ENCODE results near the gene SHISAL1. TPM values are rescaled to one million over a fixed set of nuclear protein-coding genes. Genes with fewer than 3 reads are reported as not detected.

Gene SHISAL1
- total RNA-seq, 2 donors from 2014 or later, result 0.42 to 0.95 TPM

GRCh38 chr22:44287741-44288140 is 25.0 kb downstream of the SHISAL1 start:
- Histone ChIP-seq H3K36me3 (ENCODE audit: control insufficient read depth, insufficient read depth, low read length) (no peaks in the 10 kb centered on the region), H3K4me1 (ENCODE audit: control insufficient read depth, insufficient read depth, low read length) (no peaks in the 10 kb centered on the region), H3K4me3 (ENCODE audit: low read length) (no peak overlapping the region), H3K9me3 (ENCODE audit: control insufficient read depth, low read length) (no peaks in the 10 kb centered on the region), H3K9ac (ENCODE audit: extremely low read depth, low read length, poor library complexity, severe bottlenecking) (no peak overlapping the region), H3K27me3 (ENCODE audit: control insufficient read depth, insufficient read depth, low read length, poor library complexity, severe bottlenecking) (no peaks in the 10 kb centered on the region), H3K27ac (ENCODE audit: low read depth, low read length) (no peak overlapping the region)
- Mint-ChIP-seq H3K27me3 (ENCODE audit: insufficient read depth) (no peaks in the 10 kb centered on the region), H3K27ac (no peak overlapping the region), H3K36me3 (ENCODE audit: low read depth) (no peaks in the 10 kb centered on the region), H3K4me1 (peaks cover 13% of the 10 kb centered on the region), H3K9me3 (no peaks in the 10 kb centered on the region), H3K4me3 (no peak overlapping the region)
- no peak for TF ChIP-seq CTCF (conservative IDR thresholded peaks at IDR 0.05)
- no peak for DNase-seq
- WGBS, 2 experiments (ENCODE audit: insufficient coverage in 1 of 2, insufficient read length in 1 of 2), result 78 to 96% methylated on average over 9 to 13 of the region's 13 CpGs

- no peak for TF ChIP-seq CTCF (conservative IDR thresholded peaks at IDR 0.05)
- H3K27ac Mint-ChIP-seq, result no peak overlapping the region
- Histone ChIP-seq H3K4me1 (ENCODE audit: control insufficient read depth, insufficient read depth, low read length) (no peaks in the 10 kb centered on the region), H3K9me3 (ENCODE audit: control insufficient read depth, low read length) (no peaks in the 10 kb centered on the region), H3K9ac (ENCODE audit: extremely low read depth, low read length, poor library complexity, severe bottlenecking) (no peak overlapping the region), H3K27ac (ENCODE audit: low read depth, low read length) (no peak overlapping the region), H3K4me3 (ENCODE audit: low read length) (no peak overlapping the region), H3K27me3 (ENCODE audit: control insufficient read depth, insufficient read depth, low read length, poor library complexity, severe bottlenecking) (no peaks in the 10 kb centered on the region), H3K36me3 (ENCODE audit: control insufficient read depth, insufficient read depth, low read length) (no peaks in the 10 kb centered on the region)
- no peak for DNase-seq
- H3K4me1 Mint-ChIP-seq, result peaks cover 10% of the 10 kb centered on the region
- no peaks in the 10 kb centered on the region for H3K36me3 Mint-ChIP-seq (ENCODE audit: low read depth)
- peaks cover 2% of the 10 kb centered on the region for H3K27me3 Mint-ChIP-seq (ENCODE audit: insufficient read depth)
- no peaks in the 10 kb centered on the region for H3K9me3 Mint-ChIP-seq
- no peak overlapping the region for H3K4me3 Mint-ChIP-seq
- WGBS, 2 experiments (ENCODE audit: insufficient coverage in 1 of 2, insufficient read length in 1 of 2), result 94 to 95% methylated on average over 3 to 10 of the region's 10 CpGs
These were observed 25.5 kb downstream of the SHISAL1 start for GRCh38 chr22:44287121-44287693.

- Histone ChIP-seq H3K36me3 (ENCODE audit: control insufficient read depth, insufficient read depth, low read length) (no peaks in the 10 kb centered on the region), H3K27ac (ENCODE audit: low read depth, low read length) (no peak overlapping the region), H3K4me1 (ENCODE audit: control insufficient read depth, insufficient read depth, low read length) (no peaks in the 10 kb centered on the region), H3K9ac (ENCODE audit: extremely low read depth, low read length, poor library complexity, severe bottlenecking) (no peak overlapping the region), H3K4me3 (ENCODE audit: low read length) (no peak overlapping the region), H3K9me3 (ENCODE audit: control insufficient read depth, low read length) (no peaks in the 10 kb centered on the region), H3K27me3 (ENCODE audit: control insufficient read depth, insufficient read depth, low read length, poor library complexity, severe bottlenecking) (no peaks in the 10 kb centered on the region)
- DNase-seq, result no peak
- no peak overlapping the region for H3K4me3 Mint-ChIP-seq
- no peaks in the 10 kb centered on the region for H3K9me3 Mint-ChIP-seq
- WGBS, 2 experiments (ENCODE audit: insufficient coverage in 1 of 2, insufficient read length in 1 of 2), result 93 to 100% methylated on average over 6 to 19 of the region's 19 CpGs
- peaks cover 2% of the 10 kb centered on the region for H3K27me3 Mint-ChIP-seq (ENCODE audit: insufficient read depth)
- peaks cover 6% of the 10 kb centered on the region for H3K4me1 Mint-ChIP-seq
- H3K27ac Mint-ChIP-seq, result no peak overlapping the region
- H3K36me3 Mint-ChIP-seq (ENCODE audit: low read depth), result no peaks in the 10 kb centered on the region
- TF ChIP-seq CTCF (conservative IDR thresholded peaks at IDR 0.05), result no peak
These were observed 26.1 kb downstream of the SHISAL1 start for GRCh38 chr22:44286646-44287045.

Data from endodermal cell (in vitro differentiated cells).